Measurements from ENCODE around the gene SDR39U1.

Gene SDR39U1

GRCh38 chr14:24426150-24426911 lies 16.2 kb downstream of the SDR39U1 start:
- TF ChIP-seq POLR2A (IDR thresholded peaks at IDR 0.05; ENCODE audit: low read depth, low read length) = no peak
- TF ChIP-seq TAF1 (IDR thresholded peaks at IDR 0.05; ENCODE audit: borderline replicate concordance, low read depth, low read length) = no peak
- DNase-seq (ENCODE audit: insufficient read length) = no peak
- no peak for FAIRE-seq

GRCh38 chr14:24425704-24426103 lies 16.9 kb downstream of the SDR39U1 start:
- no peak for FAIRE-seq
- no peak for TF ChIP-seq POLR2A (IDR thresholded peaks at IDR 0.05; ENCODE audit: low read depth, low read length)
- no peak for TF ChIP-seq TAF1 (IDR thresholded peaks at IDR 0.05; ENCODE audit: borderline replicate concordance, low read depth, low read length)
- TF ChIP-seq POLR2AphosphoS5 (IDR thresholded peaks at IDR 0.05; ENCODE audit: low read depth, low read length) = no peak
- no peak for DNase-seq (ENCODE audit: insufficient read length)

DNA sequence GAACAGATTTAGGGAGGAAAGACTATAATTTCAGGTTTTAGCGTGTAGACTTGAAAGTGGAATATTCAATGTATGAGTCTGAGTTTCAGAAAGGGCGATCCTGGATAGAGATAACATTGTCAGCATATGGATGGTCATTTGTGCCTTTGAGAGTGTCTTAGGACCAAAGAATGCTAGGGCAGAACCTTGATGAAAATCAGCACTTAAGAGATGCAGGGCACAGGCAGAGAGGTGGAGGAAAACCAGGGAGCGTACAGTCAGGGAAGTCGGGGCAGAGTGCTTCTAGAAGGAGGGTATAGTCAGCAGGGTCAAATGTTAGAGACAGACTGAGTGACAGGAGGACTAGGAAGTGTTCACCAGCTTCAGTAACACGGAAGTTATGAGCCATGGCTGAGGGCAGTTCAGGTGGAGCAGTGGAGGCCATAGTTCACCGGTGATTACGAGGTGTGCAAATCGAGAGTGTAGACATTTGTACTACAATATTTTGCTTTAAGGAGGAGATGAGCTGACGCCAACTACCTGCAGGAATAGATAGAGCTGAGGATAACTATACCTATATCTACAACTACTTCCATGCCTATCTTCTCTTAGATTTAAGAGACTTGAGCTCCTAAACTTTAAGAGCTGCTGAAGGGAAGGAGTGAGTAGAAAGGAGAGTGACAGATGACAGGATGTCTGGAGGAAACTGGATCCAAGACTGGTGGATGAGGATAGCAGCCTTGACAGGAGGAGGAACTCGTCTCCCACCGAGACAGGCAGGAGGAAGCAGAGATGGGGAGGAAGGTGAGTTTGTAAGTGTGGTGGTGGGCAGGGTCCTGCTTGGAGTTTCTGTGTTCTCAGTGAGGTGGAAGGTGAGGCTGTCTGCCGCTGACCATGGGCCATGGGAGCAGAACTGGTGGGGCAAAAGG lies 19.6 kb downstream of the SDR39U1 start:
- FAIRE-seq = peak; percentile 50
- DNase-seq (ENCODE audit: insufficient read length) = no peak
- TF ChIP-seq POLR2AphosphoS5 (IDR thresholded peaks at IDR 0.05; ENCODE audit: low read depth, low read length) = no peak
- TF ChIP-seq POLR2A (IDR thresholded peaks at IDR 0.05; ENCODE audit: low read depth, low read length) = no peak
- no peak for TF ChIP-seq TAF1 (IDR thresholded peaks at IDR 0.05; ENCODE audit: borderline replicate concordance, low read depth, low read length)

- DNase-seq (ENCODE audit: insufficient read length) (no peak), FAIRE-seq (no peak)
- no peak for TF ChIP-seq POLR2AphosphoS5 (IDR thresholded peaks at IDR 0.05; ENCODE audit: low read depth, low read length)
- TF ChIP-seq TAF1 (IDR thresholded peaks at IDR 0.05; ENCODE audit: borderline replicate concordance, low read depth, low read length) = no peak
- TF ChIP-seq POLR2A (IDR thresholded peaks at IDR 0.05; ENCODE audit: low read depth, low read length) = no peak
Measured at GRCh38 chr14:24422261-24422660, 20.3 kb downstream of the SDR39U1 start.

- no peak for FAIRE-seq
- no peak for DNase-seq (ENCODE audit: insufficient read length)
- TF ChIP-seq TAF1 (IDR thresholded peaks at IDR 0.05; ENCODE audit: borderline replicate concordance, low read depth, low read length) (no peak), POLR2AphosphoS5 (IDR thresholded peaks at IDR 0.05; ENCODE audit: low read depth, low read length) (no peak), POLR2A (IDR thresholded peaks at IDR 0.05; ENCODE audit: low read depth, low read length) (no peak)
Measured at GRCh38 chr14:24418492-24418873, 24.1 kb downstream of the SDR39U1 start.

- DNase-seq (ENCODE audit: insufficient read length) (no peak), FAIRE-seq (no peak)
- no peak for TF ChIP-seq POLR2AphosphoS5 (IDR thresholded peaks at IDR 0.05; ENCODE audit: low read depth, low read length)
- no peak for TF ChIP-seq TAF1 (IDR thresholded peaks at IDR 0.05; ENCODE audit: borderline replicate concordance, low read depth, low read length)
- no peak for TF ChIP-seq POLR2A (IDR thresholded peaks at IDR 0.05; ENCODE audit: low read depth, low read length)
Measured at GRCh38 chr14:24417832-24418491, 24.6 kb downstream of the SDR39U1 start.

DNA sequence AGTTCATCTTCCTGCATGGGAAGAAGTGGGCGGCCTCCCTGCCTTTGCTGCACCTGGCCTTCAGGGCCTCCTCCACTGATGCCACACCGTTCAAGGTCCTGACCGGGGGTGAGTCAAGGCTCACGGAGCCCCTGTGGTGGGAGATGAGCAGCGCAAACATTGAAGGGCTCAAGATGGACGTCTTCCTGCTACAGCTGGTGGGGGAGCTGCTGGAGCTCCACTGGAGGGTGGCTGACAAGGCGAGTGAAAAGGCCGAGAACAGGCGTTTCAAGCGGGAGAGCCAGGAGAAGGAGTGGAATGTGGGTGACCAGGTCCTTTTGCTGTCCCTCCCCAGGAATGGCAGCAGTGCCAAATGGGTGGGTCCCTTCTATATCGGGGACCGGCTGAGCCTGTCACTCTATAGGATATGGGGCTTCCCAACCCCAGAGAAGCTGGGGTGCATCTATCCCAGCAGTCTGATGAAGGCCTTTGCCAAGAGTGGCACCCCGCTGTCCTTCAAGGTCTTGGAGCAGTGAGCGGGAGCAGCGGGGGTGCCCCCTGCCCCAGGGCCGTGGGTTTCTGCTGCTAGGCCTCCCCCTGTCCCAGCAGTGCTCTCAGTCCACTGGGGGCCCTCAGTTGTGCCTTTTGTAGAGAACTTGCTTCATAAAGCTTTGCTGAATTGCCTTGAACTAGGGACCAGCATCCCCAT lies 25.5 kb downstream of the SDR39U1 start:
- no peak for FAIRE-seq
- TF ChIP-seq TAF1 (IDR thresholded peaks at IDR 0.05; ENCODE audit: borderline replicate concordance, low read depth, low read length) (no peak), POLR2A (IDR thresholded peaks at IDR 0.05; ENCODE audit: low read depth, low read length) (no peak), POLR2AphosphoS5 (IDR thresholded peaks at IDR 0.05; ENCODE audit: low read depth, low read length) (no peak)
- no peak for DNase-seq (ENCODE audit: insufficient read length)

DNA sequence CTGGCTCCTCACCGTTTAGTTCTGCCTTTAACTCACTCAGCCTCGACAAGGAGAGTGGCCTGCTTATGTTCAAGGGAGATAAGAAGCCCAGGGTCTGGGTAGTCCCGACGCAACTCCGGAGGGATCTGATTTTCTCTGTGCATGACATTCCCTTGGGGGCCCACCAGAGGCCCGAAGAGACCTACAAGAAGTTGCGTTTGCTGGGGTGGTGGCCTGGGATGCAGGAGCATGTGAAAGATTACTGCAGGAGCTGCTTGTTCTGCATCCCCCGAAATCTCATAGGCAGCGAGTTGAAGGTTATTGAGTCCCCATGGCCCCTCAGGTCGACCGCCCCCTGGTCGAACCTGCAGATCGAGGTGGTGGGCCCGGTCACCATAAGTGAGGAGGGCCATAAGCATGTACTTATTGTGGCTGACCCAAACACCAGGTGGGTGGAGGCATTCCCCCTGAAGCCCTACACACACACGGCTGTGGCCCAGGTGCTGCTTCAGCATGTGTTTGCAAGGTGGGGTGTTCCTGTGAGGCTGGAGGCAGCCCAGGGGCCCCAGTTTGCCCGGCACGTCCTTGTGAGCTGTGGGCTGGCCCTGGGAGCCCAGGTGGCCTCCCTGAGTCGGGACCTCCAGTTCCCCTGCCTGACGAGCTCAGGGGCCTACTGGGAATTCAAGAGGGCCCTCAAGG lies 26.2 kb downstream of the SDR39U1 start:
- FAIRE-seq = no peak
- TF ChIP-seq TAF1 (IDR thresholded peaks at IDR 0.05; ENCODE audit: borderline replicate concordance, low read depth, low read length) = no peak
- TF ChIP-seq POLR2A (IDR thresholded peaks at IDR 0.05; ENCODE audit: low read depth, low read length) = no peak
- no peak for DNase-seq (ENCODE audit: insufficient read length)

DNA sequence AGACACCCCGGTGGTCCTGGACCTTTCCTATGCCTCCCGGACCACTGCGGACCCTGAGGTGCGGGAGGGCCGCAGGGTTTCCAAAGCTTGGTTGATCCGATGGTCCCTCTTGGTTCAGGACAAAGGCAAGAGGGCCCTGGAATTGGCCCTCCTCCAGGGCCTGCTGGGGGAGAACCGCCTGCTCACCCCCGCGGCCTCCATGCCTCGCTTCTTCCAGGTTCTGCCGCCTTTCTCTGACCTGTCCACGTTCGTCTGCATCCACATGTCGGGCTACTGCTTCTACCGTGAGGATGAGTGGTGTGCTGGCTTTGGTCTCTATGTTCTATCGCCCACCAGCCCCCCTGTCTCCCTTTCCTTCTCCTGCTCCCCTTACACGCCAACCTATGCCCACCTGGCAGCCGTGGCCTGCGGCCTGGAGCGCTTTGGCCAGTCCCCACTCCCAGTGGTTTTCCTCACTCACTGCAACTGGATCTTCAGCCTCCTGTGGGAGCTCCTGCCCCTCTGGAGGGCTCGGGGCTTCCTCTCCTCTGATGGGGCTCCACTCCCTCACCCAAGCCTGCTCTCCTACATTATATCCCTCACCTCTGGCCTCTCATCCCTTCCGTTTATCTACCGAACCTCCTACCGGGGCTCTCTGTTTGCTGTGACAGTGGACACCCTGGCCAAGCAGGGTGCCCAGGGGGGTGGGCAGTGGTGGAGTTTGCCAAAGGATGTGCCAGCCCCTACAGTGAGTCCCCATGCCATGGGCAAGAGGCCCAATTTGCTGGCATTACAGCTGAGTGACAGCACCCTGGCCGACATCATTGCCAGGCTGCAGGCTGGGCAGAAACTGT lies 26.9 kb downstream of the SDR39U1 start:
- DNase-seq (ENCODE audit: insufficient read length) (no peak), FAIRE-seq (no peak)
- TF ChIP-seq POLR2AphosphoS5 (IDR thresholded peaks at IDR 0.05; ENCODE audit: low read depth, low read length) (no peak), POLR2A (IDR thresholded peaks at IDR 0.05; ENCODE audit: low read depth, low read length) (no peak), TAF1 (IDR thresholded peaks at IDR 0.05; ENCODE audit: borderline replicate concordance, low read depth, low read length) (no peak)
